Astrocyte (in vitro differentiated cells and primary cell): ENCODE measurements around the gene TRPV6. TPM values are rescaled to one million over a fixed set of nuclear protein-coding genes. Genes with fewer than 3 reads are reported as not detected.

Experiments
- DNase-seq: peaks from one replicate; pipeline ENCODE4 v3.0.0-alpha.2; 2010; ENCODE audit warnings: low read depth
- FAIRE-seq: peaks from 2 replicates; lab custom pipeline; 2011; peaks lifted over from hg19 to GRCh38; lab: Jason Lieb, UNC
- H2AFZ ChIP-seq: 2 replicates; pipeline ENCODE4 v1.6.0; 2012; ENCODE audit warnings: low read depth, low read length, inconsistent platforms
- H3K27ac ChIP-seq: 2 replicates; pipeline ENCODE4 v1.5.1; 2011; ENCODE audit warnings: low read depth, low read length, inconsistent platforms
- H3K27me3 ChIP-seq: 2 replicates; pipeline ENCODE4 v1.6.0; 2011; ENCODE audit warnings: low read length, inconsistent platforms; ENCODE audit not compliant: insufficient read depth
- H3K36me3 ChIP-seq: 2 replicates; pipeline ENCODE4 v1.5.1; 2011; ENCODE audit warnings: low read length, inconsistent platforms; ENCODE audit not compliant: insufficient read depth
- H3K4me1 ChIP-seq: 2 replicates; pipeline ENCODE4 v1.5.1; 2011; ENCODE audit warnings: low read length, inconsistent platforms; ENCODE audit not compliant: insufficient read depth
- H3K4me2 ChIP-seq: 2 replicates; pipeline ENCODE4 v1.6.0; 2012; ENCODE audit warnings: low read length, inconsistent platforms
- H3K4me3 ChIP-seq: 2 replicates; pipeline ENCODE4 v1.5.1; 2011; ENCODE audit warnings: low read depth, mild to moderate bottlenecking, low read length, inconsistent platforms; ENCODE audit not compliant: insufficient read depth
- H3K79me2 ChIP-seq: 2 replicates; pipeline ENCODE4 v1.6.0; 2012; ENCODE audit warnings: mild to moderate bottlenecking, low read length, inconsistent platforms; ENCODE audit not compliant: insufficient read depth
- H3K9ac ChIP-seq: 2 replicates; pipeline ENCODE4 v1.6.0; 2012; ENCODE audit warnings: mild to moderate bottlenecking, low read length, inconsistent platforms
- H3K9me3 ChIP-seq: 2 replicates; pipeline ENCODE4 v1.5.1; 2012; ENCODE audit warnings: low read depth, mild to moderate bottlenecking, low read length, inconsistent platforms; ENCODE audit not compliant: insufficient read depth
- H4K20me1 ChIP-seq: 2 replicates; pipeline ENCODE4 v1.6.0; 2012; ENCODE audit warnings: low read length, inconsistent platforms; ENCODE audit not compliant: insufficient read depth
- H3K27ac Mint-ChIP-seq: one replicate; pipeline ENCODE4 v1.8.0; 2021; ENCODE audit warnings: mild to moderate bottlenecking, mixed read lengths; ENCODE audit not compliant: unreplicated experiment
- H3K27me3 Mint-ChIP-seq: one replicate; pipeline ENCODE4 v1.8.0; 2021; ENCODE audit warnings: low read depth, mixed read lengths; ENCODE audit not compliant: unreplicated experiment
- H3K36me3 Mint-ChIP-seq: one replicate; pipeline ENCODE4 v1.8.0; 2021; ENCODE audit warnings: low read depth, mixed read lengths; ENCODE audit not compliant: unreplicated experiment
- H3K4me1 Mint-ChIP-seq: one replicate; pipeline ENCODE4 v1.8.0; 2021; ENCODE audit warnings: low read depth, mixed read lengths; ENCODE audit not compliant: unreplicated experiment
- H3K4me3 Mint-ChIP-seq: one replicate; pipeline ENCODE4 v1.8.0; 2021; ENCODE audit warnings: mild to moderate bottlenecking, moderate library complexity, mixed read lengths; ENCODE audit not compliant: unreplicated experiment
- H3K9me3 Mint-ChIP-seq: one replicate; pipeline ENCODE4 v1.8.0; 2021; ENCODE audit warnings: mild to moderate bottlenecking, mixed read lengths; ENCODE audit not compliant: unreplicated experiment
- CTCF ChIP-seq: IDR thresholded peaks from 2 replicates; pipeline ENCODE4 v1.5.1; 2011; ENCODE audit warnings: low read depth, mild to moderate bottlenecking, inconsistent platforms, low read length, moderate library complexity; ENCODE audit not compliant: insufficient read depth
- EZH2 ChIP-seq: IDR thresholded peaks from 2 replicates; pipeline ENCODE4 v1.6.1; 2012; ENCODE audit warnings: mild to moderate bottlenecking, low read length, inconsistent platforms; ENCODE audit not compliant: insufficient read depth
- total RNA-seq: library from RNA; stranded (reverse); gene quantifications from 2 replicates; pipeline ENCODE4 v1.2.1, GENCODE V29; 2021

Gene TRPV6
- total RNA-seq, 1 donor from 2014 or later = 0.14 TPM

DNA sequence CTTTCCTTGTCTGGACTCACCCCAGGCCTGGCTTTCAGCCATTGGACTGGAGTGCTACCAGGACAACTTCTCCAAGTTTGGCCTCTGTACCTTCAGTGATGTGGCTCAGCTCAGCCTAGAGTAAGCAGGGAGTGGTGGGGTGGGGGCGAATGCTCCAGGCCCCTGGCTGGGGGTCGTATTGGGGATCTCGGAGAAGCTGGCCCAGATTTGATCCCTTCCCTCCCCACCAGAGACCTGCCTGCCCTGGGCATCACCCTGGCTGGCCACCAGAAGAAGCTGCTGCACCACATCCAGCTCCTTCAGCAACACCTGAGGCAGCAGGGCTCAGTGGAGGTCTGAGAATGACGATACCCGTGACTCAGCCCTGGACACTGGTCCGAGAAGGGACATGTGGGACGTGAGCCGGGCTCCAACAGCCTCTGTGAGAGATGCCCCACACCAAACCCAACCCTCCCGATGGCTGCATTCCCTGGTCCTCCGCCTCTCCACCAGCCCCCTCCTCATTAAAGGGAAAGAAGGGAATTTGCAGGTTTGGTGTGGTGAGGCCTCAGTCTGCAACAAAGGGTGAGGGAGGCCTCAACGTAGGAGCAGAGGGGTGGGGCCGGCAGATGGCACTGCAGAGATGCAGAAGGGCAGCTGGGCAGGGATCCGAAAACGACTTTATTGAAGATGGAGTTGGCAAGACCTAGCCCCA is 14.8 kb downstream of the TRPV6 start:
- DNase-seq (no peak), FAIRE-seq (no peak)
- no peaks in the 10 kb centered on the region for H3K27me3 ChIP-seq
- H4K20me1 ChIP-seq = no peaks in the 10 kb centered on the region
- Mint-ChIP-seq H3K9me3 (peaks cover 12% of the 10 kb centered on the region), H3K27me3 (peaks cover 15% of the 10 kb centered on the region), H3K27ac (no peak overlapping the region), H3K4me3 (no peak overlapping the region), H3K36me3 (peaks cover 6% of the 10 kb centered on the region), H3K4me1 (no peaks in the 10 kb centered on the region)
- H3K4me2 ChIP-seq = no peak overlapping the region
- no peak for TF ChIP-seq CTCF
- no peak for TF ChIP-seq EZH2
- no peak overlapping the region for H3K27ac ChIP-seq
- no peak overlapping the region for H3K9ac ChIP-seq
- no peaks in the 10 kb centered on the region for H3K9me3 ChIP-seq
- H3K79me2 ChIP-seq = no peaks in the 10 kb centered on the region
- H3K4me1 ChIP-seq = no peaks in the 10 kb centered on the region
- no peaks in the 10 kb centered on the region for H3K36me3 ChIP-seq
- no peak overlapping the region for H2AFZ ChIP-seq
- H3K4me3 ChIP-seq = no peak overlapping the region

GRCh38 chr7:142870147-142870559 is 15.4 kb downstream of the TRPV6 start:
- H3K36me3 Mint-ChIP-seq = peaks cover 6% of the 10 kb centered on the region
- no peak for TF ChIP-seq CTCF
- TF ChIP-seq EZH2 = no peak
- H3K4me1 Mint-ChIP-seq = no peaks in the 10 kb centered on the region
- H3K4me3 ChIP-seq = no peak overlapping the region
- no peaks in the 10 kb centered on the region for H3K36me3 ChIP-seq
- H3K27ac Mint-ChIP-seq = no peak overlapping the region
- H2AFZ ChIP-seq = no peak overlapping the region
- no peak for FAIRE-seq
- no peak for DNase-seq
- H3K4me1 ChIP-seq = no peaks in the 10 kb centered on the region
- no peak overlapping the region for H3K4me2 ChIP-seq
- H3K4me3 Mint-ChIP-seq = no peak overlapping the region
- H3K9ac ChIP-seq = no peak overlapping the region
- no peaks in the 10 kb centered on the region for H3K9me3 ChIP-seq
- no peaks in the 10 kb centered on the region for H4K20me1 ChIP-seq
- no peaks in the 10 kb centered on the region for H3K79me2 ChIP-seq
- H3K27ac ChIP-seq = no peak overlapping the region
- peaks cover 9% of the 10 kb centered on the region for H3K9me3 Mint-ChIP-seq
- no peaks in the 10 kb centered on the region for H3K27me3 ChIP-seq
- peaks cover 12% of the 10 kb centered on the region for H3K27me3 Mint-ChIP-seq

DNA sequence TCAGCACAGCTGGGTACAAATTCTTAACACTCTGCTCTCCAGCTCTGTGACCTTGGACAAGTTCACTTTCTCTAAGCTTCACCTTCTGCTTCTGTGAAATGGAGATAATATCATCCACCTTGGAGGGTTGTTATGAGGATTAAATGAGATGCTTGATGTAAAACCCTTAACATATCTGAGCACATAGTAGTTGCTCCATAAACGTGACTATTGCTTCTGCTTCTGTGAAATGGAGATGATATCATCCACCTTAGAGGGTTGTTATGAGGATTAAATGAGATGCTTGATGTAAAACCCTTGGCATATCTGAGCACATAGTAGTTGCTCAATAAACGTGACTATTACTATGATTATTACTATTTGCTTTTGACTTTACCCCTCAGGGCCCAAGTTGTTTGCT is 16.1 kb downstream of the TRPV6 start:
- no peaks in the 10 kb centered on the region for H3K4me1 Mint-ChIP-seq
- Histone ChIP-seq H3K36me3 (no peaks in the 10 kb centered on the region), H3K4me1 (no peaks in the 10 kb centered on the region), H3K27me3 (no peaks in the 10 kb centered on the region), H4K20me1 (no peaks in the 10 kb centered on the region), H2AFZ (no peak overlapping the region), H3K4me3 (no peak overlapping the region), H3K27ac (no peak overlapping the region), H3K9ac (no peak overlapping the region), H3K79me2 (no peaks in the 10 kb centered on the region), H3K9me3 (no peaks in the 10 kb centered on the region), H3K4me2 (no peak overlapping the region)
- DNase-seq = no peak
- H3K4me3 Mint-ChIP-seq = no peak overlapping the region
- TF ChIP-seq CTCF = no peak
- no peak for TF ChIP-seq EZH2
- no peak overlapping the region for H3K27ac Mint-ChIP-seq
- FAIRE-seq = no peak
- peaks cover 2% of the 10 kb centered on the region for H3K9me3 Mint-ChIP-seq
- H3K27me3 Mint-ChIP-seq = peaks cover 15% of the 10 kb centered on the region
- H3K36me3 Mint-ChIP-seq = peaks cover 6% of the 10 kb centered on the region
